ENCODE measurements around the gene FRMPD1.

The FRMPD1 gene

DNA sequence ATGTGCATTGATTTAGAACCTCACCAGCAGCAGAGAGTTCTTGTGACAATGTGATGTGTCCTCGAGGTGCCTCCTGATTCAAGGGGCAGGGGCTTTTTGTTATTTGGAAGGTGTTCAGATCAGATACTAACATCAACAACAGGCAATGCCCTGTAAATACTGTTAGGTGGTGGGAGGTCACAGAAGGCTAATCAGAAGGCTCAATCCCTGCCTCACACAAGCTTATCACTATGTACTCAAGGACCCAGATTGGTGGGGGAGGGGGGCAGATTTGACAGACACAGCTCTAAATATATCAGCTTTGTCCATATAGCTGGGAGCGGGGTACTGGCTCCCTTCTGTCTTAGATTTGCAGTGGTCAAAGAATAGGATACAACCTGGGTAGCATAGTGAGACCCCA, 2.6 kb downstream of the FRMPD1 start:
- no peaks in the 10 kb centered on the region for H3K36me3 ChIP-seq (ENCODE audit: insufficient read depth, low read length)
- peaks cover 95% of the 10 kb centered on the region for H3K27me3 ChIP-seq (ENCODE audit: insufficient read depth, low read length)
- H2AFZ ChIP-seq (ENCODE audit: low read length, unreplicated experiment): no peak overlapping the region
- H3K4me1 ChIP-seq (ENCODE audit: control insufficient read depth, insufficient read depth, low read length, unreplicated experiment): no peaks in the 10 kb centered on the region
- H3K4me3 ChIP-seq (ENCODE audit: low read depth, low read length): no peak overlapping the region
- H3K27ac ChIP-seq (ENCODE audit: low read depth, low read length): no peak overlapping the region
- H3K79me2 ChIP-seq (ENCODE audit: control insufficient read depth, insufficient read depth, low read length, unreplicated experiment): no peaks in the 10 kb centered on the region

DNA sequence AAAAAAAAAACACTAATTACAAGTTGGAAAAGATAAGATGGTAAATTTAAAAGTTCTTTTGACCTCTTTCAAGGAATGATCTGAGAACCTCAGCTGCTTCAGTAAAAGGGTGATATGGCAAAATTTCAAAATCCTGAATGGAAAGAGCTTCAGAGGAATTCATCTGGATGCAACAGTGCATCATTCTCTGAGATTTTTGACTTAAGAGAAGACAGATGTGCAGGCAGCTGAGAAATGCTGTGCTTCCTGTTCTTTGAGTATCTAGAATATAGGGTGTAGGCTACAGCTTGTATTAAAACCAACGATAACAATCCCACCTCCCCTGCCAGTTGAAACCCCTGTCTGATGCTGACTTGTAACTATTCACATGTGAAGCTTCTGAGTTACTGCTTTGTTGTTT, 6.2 kb downstream of the FRMPD1 start:
- Histone ChIP-seq H3K36me3 (ENCODE audit: insufficient read depth, low read length) (no peaks in the 10 kb centered on the region), H2AFZ (ENCODE audit: low read length, unreplicated experiment) (no peak overlapping the region), H3K27me3 (ENCODE audit: insufficient read depth, low read length) (peaks cover 92% of the 10 kb centered on the region), H3K79me2 (ENCODE audit: control insufficient read depth, insufficient read depth, low read length, unreplicated experiment) (no peaks in the 10 kb centered on the region), H3K4me3 (ENCODE audit: low read depth, low read length) (no peak overlapping the region), H3K4me1 (ENCODE audit: control insufficient read depth, insufficient read depth, low read length, unreplicated experiment) (no peaks in the 10 kb centered on the region), H3K27ac (ENCODE audit: low read depth, low read length) (no peak overlapping the region)

DNA sequence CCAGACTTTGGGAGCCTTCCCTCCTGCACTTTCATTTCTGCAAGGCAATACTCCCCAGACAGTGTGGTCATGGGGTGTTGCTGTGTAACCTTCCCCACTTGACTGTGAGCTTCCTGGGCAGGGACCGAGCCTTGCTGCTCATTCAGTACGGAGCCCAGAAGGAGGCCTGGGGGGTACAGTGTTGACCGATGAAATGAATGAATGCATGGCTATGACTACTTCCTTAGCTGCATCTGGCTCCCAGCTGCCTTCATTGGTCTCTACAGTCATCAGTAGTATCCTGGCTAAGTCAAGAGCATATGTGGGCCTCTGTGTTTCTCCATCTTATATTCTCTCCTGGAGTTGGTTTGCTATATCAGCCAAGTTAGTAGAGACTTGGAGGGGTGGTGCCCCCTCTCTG, 9.9 kb downstream of the FRMPD1 start:
- H3K27me3 ChIP-seq (ENCODE audit: insufficient read depth, low read length): peaks cover 92% of the 10 kb centered on the region
- no peaks in the 10 kb centered on the region for H3K36me3 ChIP-seq (ENCODE audit: insufficient read depth, low read length)
- no peak overlapping the region for H2AFZ ChIP-seq (ENCODE audit: low read length, unreplicated experiment)
- H3K4me1 ChIP-seq (ENCODE audit: control insufficient read depth, insufficient read depth, low read length, unreplicated experiment): no peaks in the 10 kb centered on the region
- no peak overlapping the region for H3K27ac ChIP-seq (ENCODE audit: low read depth, low read length)
- no peak overlapping the region for H3K4me3 ChIP-seq (ENCODE audit: low read depth, low read length)
- no peaks in the 10 kb centered on the region for H3K79me2 ChIP-seq (ENCODE audit: control insufficient read depth, insufficient read depth, low read length, unreplicated experiment)

DNA sequence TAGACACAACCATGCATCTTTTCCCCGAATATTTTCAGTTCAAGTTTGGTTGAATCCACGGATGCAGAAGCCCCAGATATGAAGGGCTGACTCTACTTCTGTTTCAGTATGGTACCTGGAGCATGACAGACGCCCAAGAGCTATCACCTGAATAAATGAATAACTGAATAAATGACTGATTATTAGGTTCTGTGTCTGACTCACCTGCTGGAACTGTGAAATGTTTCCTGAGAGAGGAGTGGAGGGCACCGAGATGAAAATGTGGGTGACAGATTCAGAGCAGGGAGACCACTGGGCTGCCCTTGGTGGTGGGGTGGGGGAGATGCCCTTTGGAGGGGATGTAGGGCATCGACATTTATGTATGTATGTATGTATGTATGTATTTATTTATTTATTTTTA, 13.2 kb downstream of the FRMPD1 start:
- Histone ChIP-seq H2AFZ (ENCODE audit: low read length, unreplicated experiment) (no peak overlapping the region), H3K36me3 (ENCODE audit: insufficient read depth, low read length) (no peaks in the 10 kb centered on the region), H3K4me1 (ENCODE audit: control insufficient read depth, insufficient read depth, low read length, unreplicated experiment) (no peaks in the 10 kb centered on the region), H3K4me3 (ENCODE audit: low read depth, low read length) (no peak overlapping the region), H3K79me2 (ENCODE audit: control insufficient read depth, insufficient read depth, low read length, unreplicated experiment) (no peaks in the 10 kb centered on the region), H3K27me3 (ENCODE audit: insufficient read depth, low read length) (peaks cover 91% of the 10 kb centered on the region), H3K27ac (ENCODE audit: low read depth, low read length) (no peak overlapping the region)

DNA sequence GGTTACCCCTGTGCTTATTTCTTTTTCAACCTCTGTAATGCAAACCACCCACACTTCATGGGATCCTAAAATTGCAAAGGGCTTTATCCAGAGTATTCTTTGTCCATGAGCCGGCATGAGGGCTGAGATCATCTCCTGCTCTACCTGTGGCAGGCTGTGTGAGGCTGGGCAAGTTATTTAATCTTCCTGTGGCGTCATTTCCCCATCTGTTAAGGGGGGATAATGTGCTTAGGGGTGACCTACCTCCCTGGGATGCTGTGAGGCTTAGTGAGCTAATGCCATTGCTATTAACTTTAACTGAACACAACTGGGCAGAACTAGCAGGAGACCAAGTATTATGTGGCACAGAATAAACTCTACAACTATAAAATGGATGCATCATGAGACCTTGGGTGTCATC, 17.0 kb downstream of the FRMPD1 start:
- Histone ChIP-seq H3K27ac (ENCODE audit: low read depth, low read length) (no peak overlapping the region), H2AFZ (ENCODE audit: low read length, unreplicated experiment) (no peak overlapping the region), H3K36me3 (ENCODE audit: insufficient read depth, low read length) (no peaks in the 10 kb centered on the region), H3K4me1 (ENCODE audit: control insufficient read depth, insufficient read depth, low read length, unreplicated experiment) (no peaks in the 10 kb centered on the region), H3K79me2 (ENCODE audit: control insufficient read depth, insufficient read depth, low read length, unreplicated experiment) (no peaks in the 10 kb centered on the region), H3K4me3 (ENCODE audit: low read depth, low read length) (no peak overlapping the region), H3K27me3 (ENCODE audit: insufficient read depth, low read length) (peaks cover 93% of the 10 kb centered on the region)

DNA sequence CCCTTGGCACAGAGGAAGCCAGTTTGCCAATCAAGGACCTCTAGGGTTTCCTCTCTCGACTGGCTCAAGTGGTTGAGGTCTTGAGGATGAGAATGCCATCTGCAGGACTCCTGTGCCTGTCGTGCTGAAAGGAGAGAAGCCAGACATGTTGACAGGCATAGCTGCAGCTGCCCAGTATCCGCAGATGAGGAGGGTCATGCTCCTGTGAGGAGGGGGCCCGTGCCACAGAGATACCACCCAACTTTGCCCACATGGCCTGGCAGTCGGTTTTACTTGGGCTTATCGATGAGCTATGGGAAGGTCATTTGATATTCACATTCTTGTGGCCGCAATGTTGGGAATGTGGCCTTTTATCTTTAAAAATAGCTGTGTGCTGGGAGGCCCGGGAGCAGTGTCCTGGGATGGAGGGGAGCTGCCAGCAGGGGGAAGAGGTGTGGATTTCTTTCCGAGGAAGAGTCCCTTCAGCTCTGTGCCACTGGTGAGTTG, 17.4 kb downstream of the FRMPD1 start:
- Histone ChIP-seq H3K27ac (ENCODE audit: low read depth, low read length) (no peak overlapping the region), H3K36me3 (ENCODE audit: insufficient read depth, low read length) (no peaks in the 10 kb centered on the region), H3K4me3 (ENCODE audit: low read depth, low read length) (no peak overlapping the region), H2AFZ (ENCODE audit: low read length, unreplicated experiment) (no peak overlapping the region), H3K79me2 (ENCODE audit: control insufficient read depth, insufficient read depth, low read length, unreplicated experiment) (no peaks in the 10 kb centered on the region), H3K4me1 (ENCODE audit: control insufficient read depth, insufficient read depth, low read length, unreplicated experiment) (no peaks in the 10 kb centered on the region), H3K27me3 (ENCODE audit: insufficient read depth, low read length) (peaks cover 92% of the 10 kb centered on the region)

DNA sequence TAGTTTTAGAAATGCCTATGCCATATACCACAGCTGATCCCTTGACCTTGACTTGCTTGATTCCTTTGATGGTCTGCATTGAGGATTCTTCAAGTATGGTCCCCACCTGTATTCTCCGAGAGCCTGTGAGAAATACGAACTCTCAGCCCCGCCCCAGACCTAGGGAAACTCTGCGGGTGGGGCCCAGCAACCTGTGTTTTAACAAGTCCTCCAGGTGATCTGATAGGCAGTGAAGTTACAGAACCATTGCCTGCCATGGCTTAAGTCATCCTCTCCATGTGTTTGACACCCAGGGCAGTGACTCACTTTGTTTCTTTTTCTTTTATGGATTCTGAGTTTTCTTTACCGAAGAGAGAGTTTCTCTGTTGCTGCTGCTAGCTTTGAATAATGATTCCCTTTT, 18.5 kb downstream of the FRMPD1 start:
- H2AFZ ChIP-seq (ENCODE audit: low read length, unreplicated experiment): no peak overlapping the region
- peaks cover 93% of the 10 kb centered on the region for H3K27me3 ChIP-seq (ENCODE audit: insufficient read depth, low read length)
- no peaks in the 10 kb centered on the region for H3K79me2 ChIP-seq (ENCODE audit: control insufficient read depth, insufficient read depth, low read length, unreplicated experiment)
- H3K4me3 ChIP-seq (ENCODE audit: low read depth, low read length): no peak overlapping the region
- H3K36me3 ChIP-seq (ENCODE audit: insufficient read depth, low read length): no peaks in the 10 kb centered on the region
- H3K4me1 ChIP-seq (ENCODE audit: control insufficient read depth, insufficient read depth, low read length, unreplicated experiment): no peaks in the 10 kb centered on the region
- H3K27ac ChIP-seq (ENCODE audit: low read depth, low read length): no peak overlapping the region

DNA sequence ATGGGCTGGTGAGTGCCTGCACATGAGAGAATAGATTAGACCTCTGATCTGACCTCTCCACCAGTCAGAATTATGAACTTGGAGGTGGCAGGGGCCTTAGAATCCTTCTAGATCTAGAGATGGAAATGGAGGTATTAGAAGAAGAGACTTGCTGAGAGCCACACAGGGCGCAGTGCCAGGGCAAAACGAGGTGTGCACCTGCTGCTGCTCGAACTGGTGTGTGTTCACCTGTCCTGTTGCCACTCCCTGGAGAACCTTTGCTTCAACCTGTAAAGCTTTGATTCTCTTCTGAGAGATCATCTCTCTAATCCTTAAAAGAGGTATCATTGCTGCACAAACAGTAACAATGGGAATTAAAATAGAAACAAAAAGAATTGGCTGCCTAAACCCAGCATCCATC, 24.9 kb downstream of the FRMPD1 start:
- H3K36me3 ChIP-seq (ENCODE audit: insufficient read depth, low read length): no peaks in the 10 kb centered on the region
- H3K27me3 ChIP-seq (ENCODE audit: insufficient read depth, low read length): peaks cover 89% of the 10 kb centered on the region
- H3K4me1 ChIP-seq (ENCODE audit: control insufficient read depth, insufficient read depth, low read length, unreplicated experiment): no peaks in the 10 kb centered on the region
- no peak overlapping the region for H3K4me3 ChIP-seq (ENCODE audit: low read depth, low read length)
- H3K79me2 ChIP-seq (ENCODE audit: control insufficient read depth, insufficient read depth, low read length, unreplicated experiment): no peaks in the 10 kb centered on the region
- H2AFZ ChIP-seq (ENCODE audit: low read length, unreplicated experiment): no peak overlapping the region
- no peak overlapping the region for H3K27ac ChIP-seq (ENCODE audit: low read depth, low read length)

DNA sequence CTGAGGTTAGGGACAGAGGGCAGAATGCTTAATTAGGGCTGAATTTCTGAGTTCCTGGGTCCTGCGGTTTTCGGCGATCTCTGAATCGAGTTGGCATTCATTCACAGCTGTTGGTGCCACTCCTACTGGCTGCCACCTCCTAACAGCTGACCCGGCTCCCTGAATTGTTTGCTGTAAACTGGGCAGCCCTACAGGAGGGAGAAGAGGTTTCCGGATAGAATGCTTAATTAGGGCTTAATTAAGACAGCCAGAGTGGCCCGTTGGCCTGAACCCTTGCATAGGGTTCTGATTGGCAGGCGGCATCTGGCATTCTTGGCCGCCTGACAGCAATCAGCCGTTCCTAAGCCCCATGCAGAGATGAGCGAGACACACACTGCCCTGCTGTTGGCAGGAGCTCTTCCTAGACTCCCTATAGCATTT, 25.7 kb downstream of the FRMPD1 start:
- Histone ChIP-seq H3K4me1 (ENCODE audit: control insufficient read depth, insufficient read depth, low read length, unreplicated experiment) (no peaks in the 10 kb centered on the region), H3K27ac (ENCODE audit: low read depth, low read length) (no peak overlapping the region)

DNA sequence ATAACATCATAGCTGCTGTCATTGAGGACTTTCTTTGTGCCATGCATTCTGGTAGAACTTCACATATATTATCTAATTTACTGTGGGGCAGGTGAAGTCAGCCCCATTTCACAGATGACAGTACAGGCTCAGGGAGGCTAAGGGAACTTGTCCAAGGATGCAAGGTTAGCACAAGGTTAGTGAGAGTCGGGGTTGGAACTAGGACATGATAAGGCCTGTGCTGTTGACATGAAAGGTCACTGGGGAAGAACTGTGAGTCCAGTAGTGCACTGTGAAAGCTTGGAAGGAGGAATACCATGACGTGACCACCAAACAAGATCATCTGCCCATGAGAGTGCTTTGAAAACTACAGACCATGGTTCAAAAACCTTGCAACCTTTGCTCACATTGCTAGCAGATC, 26.7 kb downstream of the FRMPD1 start:
- no peak overlapping the region for H2AFZ ChIP-seq (ENCODE audit: low read length, unreplicated experiment)
- H3K27ac ChIP-seq (ENCODE audit: low read depth, low read length): no peak overlapping the region
- no peaks in the 10 kb centered on the region for H3K4me1 ChIP-seq (ENCODE audit: control insufficient read depth, insufficient read depth, low read length, unreplicated experiment)

More for the DNA sequence above, 25.7 kb downstream of the FRMPD1 start:
- peaks cover 89% of the 10 kb centered on the region for H3K27me3 ChIP-seq (ENCODE audit: insufficient read depth, low read length)
- no peaks in the 10 kb centered on the region for H3K36me3 ChIP-seq (ENCODE audit: insufficient read depth, low read length)
- H3K4me3 ChIP-seq (ENCODE audit: low read depth, low read length): no peak overlapping the region
- H2AFZ ChIP-seq (ENCODE audit: low read length, unreplicated experiment): no peak overlapping the region
- no peaks in the 10 kb centered on the region for H3K79me2 ChIP-seq (ENCODE audit: control insufficient read depth, insufficient read depth, low read length, unreplicated experiment)

DNA sequence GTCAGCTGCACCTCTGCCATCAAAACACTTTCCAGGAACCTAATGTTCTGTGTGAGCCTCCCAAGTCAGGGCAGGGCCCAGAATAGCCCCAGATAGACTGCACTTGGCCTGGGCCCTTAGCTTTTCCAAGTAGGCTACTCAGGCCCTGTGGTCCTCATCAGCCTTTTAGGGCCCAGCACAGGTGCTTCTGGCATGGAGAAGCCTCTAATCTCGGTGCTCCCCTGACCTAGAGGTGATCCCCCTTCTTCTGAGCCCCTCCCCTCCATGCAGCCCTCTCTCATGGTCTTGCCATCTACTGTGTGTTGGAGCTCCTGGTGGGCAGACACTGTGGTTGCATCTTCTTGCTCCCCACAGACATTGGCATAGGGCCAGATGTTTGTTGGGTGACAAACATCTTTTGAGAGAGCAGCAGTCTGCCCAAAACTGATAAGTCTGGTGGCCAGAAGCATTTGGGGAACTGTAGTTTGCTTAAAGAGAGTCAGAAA, 28.1 kb downstream of the FRMPD1 start:
- Histone ChIP-seq H3K36me3 (ENCODE audit: insufficient read depth, low read length) (no peaks in the 10 kb centered on the region), H3K4me3 (ENCODE audit: low read depth, low read length) (no peak overlapping the region), H3K4me1 (ENCODE audit: control insufficient read depth, insufficient read depth, low read length, unreplicated experiment) (no peaks in the 10 kb centered on the region), H3K27ac (ENCODE audit: low read depth, low read length) (no peak overlapping the region), H3K27me3 (ENCODE audit: insufficient read depth, low read length) (peaks cover 92% of the 10 kb centered on the region), H3K79me2 (ENCODE audit: control insufficient read depth, insufficient read depth, low read length, unreplicated experiment) (no peaks in the 10 kb centered on the region), H2AFZ (ENCODE audit: low read length, unreplicated experiment) (no peak overlapping the region)

More for the DNA sequence above, 26.7 kb downstream of the FRMPD1 start:
- H3K4me3 ChIP-seq (ENCODE audit: low read depth, low read length): no peak overlapping the region
- H3K36me3 ChIP-seq (ENCODE audit: insufficient read depth, low read length): no peaks in the 10 kb centered on the region
- H3K27me3 ChIP-seq (ENCODE audit: insufficient read depth, low read length): peaks cover 91% of the 10 kb centered on the region
- no peaks in the 10 kb centered on the region for H3K79me2 ChIP-seq (ENCODE audit: control insufficient read depth, insufficient read depth, low read length, unreplicated experiment)

All from ACC112 (cell line).